Left ventricle myocardium inferior (tissue), 1 donor: ENCODE results near the gene RFPL4AL1. TPM values are rescaled to one million over a fixed set of nuclear protein-coding genes. Genes with fewer than 3 reads are reported as not detected.
"Not testable (repeated sequence)": the region's sequence is repeated elsewhere in the genome, so short reads cannot be mapped to it uniquely, and the experiment has no call there.

Experiments used
- DNase-seq: peaks from one replicate; pipeline ENCODE4 v3.0.0-alpha.2; 2020
- H3K27ac ChIP-seq: fragments of 200-600 bp; replicated peaks from 2 replicates; pipeline ENCODE4 v1.8.0; 2021
- H3K27me3 ChIP-seq: fragments of 200-600 bp; 2 replicates; pipeline ENCODE4 v1.8.0; 2021; ENCODE audit warnings: low read depth
- H3K36me3 ChIP-seq: fragments of 200-600 bp; 2 replicates; pipeline ENCODE4 v1.8.0; 2021
- H3K4me1 ChIP-seq: fragments of 200-600 bp; 2 replicates; pipeline ENCODE4 v1.8.0; 2021
- H3K4me3 ChIP-seq: fragments of 200-600 bp; 2 replicates; pipeline ENCODE4 v1.8.0; 2021; ENCODE audit warnings: mild to moderate bottlenecking, moderate library complexity
- H3K9me3 ChIP-seq: fragments of 200-600 bp; replicated peaks from 2 replicates; pipeline ENCODE4 v1.8.0; 2021
- CTCF ChIP-seq: fragments of 200-600 bp; IDR thresholded peaks from 2 replicates; pipeline ENCODE4 v1.8.0; 2021; ENCODE audit warnings: antibody characterized with exemption, mild to moderate bottlenecking, borderline replicate concordance
- intact Hi-C: fragments of 100-400 bp; cut with micrococcal nuclease; formaldehyde crosslinking; loops from one replicate; pipeline ENCODE4 v1.11.0; 2022
- long read RNA-seq: library from polyadenylated mRNA; unstranded; transcript quantifications from one replicate; pipeline ENCODE4 v2.0.0, GENCODE V29; 2021
- total RNA-seq: library from RNA; stranded (reverse); fragmentation: NEBNext Ultra II Directional; extraction: Animal tissue kit (Norgen Biotek cat#: 25700); gene quantifications from one replicate; pipeline ENCODE4 v1.2.1, GENCODE V29; 2021
- donor health status: DM: no; HTN: yes; CAD: no; lungs with severe emphysema.

The RFPL4AL1 gene
- not detected for total RNA-seq
- long read RNA-seq = 0 reads

DNA sequence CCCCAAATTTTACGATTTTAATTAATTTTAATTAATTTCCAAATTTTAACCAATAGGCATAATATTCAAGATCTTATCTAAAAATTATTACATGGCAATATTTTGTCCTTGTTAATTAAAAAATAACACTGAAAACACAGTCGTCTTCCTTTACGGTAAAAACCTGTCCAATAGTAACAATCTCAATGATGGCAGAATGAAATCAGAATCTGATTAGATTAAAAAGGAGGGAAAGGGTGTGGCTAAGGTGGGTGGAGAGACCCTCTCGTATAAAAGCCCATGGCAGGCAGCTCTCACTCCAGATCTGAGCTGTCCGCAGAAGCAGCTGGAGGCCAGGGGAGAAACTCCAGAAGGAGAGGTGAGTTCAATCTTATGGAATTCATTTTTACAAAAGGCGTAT is at the start of gene RFPL4AL1:
RFPL4AL1 (plus strand) TSS at position 301 of the 400 bp plus-strand sequence. CDS start 2,687 bp downstream, outside the sequence.
- H3K4me3 ChIP-seq, H3K27ac ChIP-seq, H3K9me3 ChIP-seq, DNase-seq, H3K4me1 ChIP-seq, intact Hi-C loops, H3K36me3 ChIP-seq: not testable (repeated sequence)
- H3K27me3 ChIP-seq = peaks cover 19% of the 10 kb centered on the region

DNA sequence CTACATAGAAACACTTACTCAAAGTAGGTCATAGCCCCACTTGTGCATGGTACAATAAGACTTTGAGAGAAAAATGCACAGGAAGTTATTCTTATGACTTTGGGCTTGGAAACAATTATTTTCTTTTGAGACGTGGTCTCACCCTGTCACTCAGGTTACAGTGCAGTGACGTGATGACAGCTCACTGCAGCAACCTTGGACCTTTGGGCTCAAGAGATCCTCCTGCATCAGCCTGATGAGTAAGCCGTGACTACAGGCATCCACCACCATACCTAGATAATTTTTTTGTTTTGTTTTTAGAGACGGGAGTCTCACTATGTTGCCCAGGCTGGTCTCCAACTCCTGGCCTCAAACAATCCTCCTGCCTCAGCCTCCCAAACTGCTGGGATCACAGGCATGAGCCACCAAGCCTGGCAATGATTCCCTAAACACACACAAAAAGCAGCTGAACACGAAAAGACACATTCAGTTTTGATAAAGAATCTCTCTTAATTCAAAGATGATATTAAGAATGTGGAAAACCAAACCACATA is 48.6 kb upstream of the RFPL4AL1 start:
- Histone ChIP-seq H3K27ac (no peak overlapping the region), H3K27me3 (peaks cover 85% of the 10 kb centered on the region), H3K4me3 (no peak overlapping the region), H3K36me3 (no peaks in the 10 kb centered on the region), H3K9me3 (peaks cover 23% of the 10 kb centered on the region), H3K4me1 (no peaks in the 10 kb centered on the region)
- no peak for DNase-seq
- TF ChIP-seq CTCF = no peak
- intact Hi-C loops = no loop called here

DNA sequence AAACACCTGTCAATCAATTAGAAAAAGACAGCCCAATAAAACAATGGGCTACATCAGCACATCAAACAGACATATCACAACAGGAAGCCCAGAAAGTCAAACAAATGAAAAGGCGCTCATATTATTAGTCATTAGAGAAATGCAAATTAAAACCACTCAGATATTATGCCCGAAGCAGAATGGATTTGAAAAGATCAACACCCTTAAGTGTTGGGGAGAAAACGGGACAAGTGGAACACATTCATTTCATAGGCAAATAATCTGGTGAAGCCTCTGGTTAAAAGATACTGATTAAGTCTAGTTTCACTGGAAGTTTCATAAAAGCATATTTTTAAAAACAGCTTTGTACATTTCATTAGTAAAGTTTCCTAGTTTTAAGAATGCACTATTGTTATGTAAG is 48.1 kb upstream of the RFPL4AL1 start:
- no peak for DNase-seq
- peaks cover 85% of the 10 kb centered on the region for H3K27me3 ChIP-seq
- H3K36me3 ChIP-seq = no peaks in the 10 kb centered on the region
- no peak for TF ChIP-seq CTCF
- no peak overlapping the region for H3K4me3 ChIP-seq
- intact Hi-C loops = no loop called here
- peaks cover 23% of the 10 kb centered on the region for H3K9me3 ChIP-seq
- no peaks in the 10 kb centered on the region for H3K4me1 ChIP-seq
- no peak overlapping the region for H3K27ac ChIP-seq

- Histone ChIP-seq H3K27ac (no peak overlapping the region), H3K36me3 (no peaks in the 10 kb centered on the region), H3K9me3 (peaks cover 23% of the 10 kb centered on the region), H3K4me1 (no peaks in the 10 kb centered on the region), H3K4me3 (no peak overlapping the region), H3K27me3 (peaks cover 65% of the 10 kb centered on the region)
- intact Hi-C loops = no loop called here
- no peak for DNase-seq
- TF ChIP-seq CTCF = no peak
These were observed 45.4 kb upstream of the RFPL4AL1 start for GRCh38 chr19:55723491-55723890.

DNA sequence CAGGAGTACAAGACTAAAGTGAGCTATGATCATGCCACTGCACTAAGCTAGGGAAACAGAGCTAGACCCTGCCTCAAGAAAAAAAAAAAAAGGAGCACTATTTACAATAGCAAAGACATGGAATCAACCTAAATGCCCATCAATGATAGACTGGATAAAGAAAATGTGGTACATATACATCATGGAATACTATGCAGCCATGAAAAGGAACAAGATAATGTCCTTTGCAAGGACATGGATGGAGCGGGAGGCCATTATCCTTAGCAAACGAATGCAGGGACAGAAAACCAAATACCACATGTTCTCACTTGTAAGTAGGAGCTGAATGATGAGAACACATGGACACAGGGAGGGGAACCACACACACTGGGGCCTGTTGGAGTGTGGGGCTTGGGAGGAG is 38.5 kb upstream of the RFPL4AL1 start:
- H3K9me3 ChIP-seq, H3K4me3 ChIP-seq, intact Hi-C loops, H3K27ac ChIP-seq, H3K36me3 ChIP-seq, DNase-seq, H3K4me1 ChIP-seq: not testable (repeated sequence)
- H3K27me3 ChIP-seq = peaks cover 27% of the 10 kb centered on the region

DNA sequence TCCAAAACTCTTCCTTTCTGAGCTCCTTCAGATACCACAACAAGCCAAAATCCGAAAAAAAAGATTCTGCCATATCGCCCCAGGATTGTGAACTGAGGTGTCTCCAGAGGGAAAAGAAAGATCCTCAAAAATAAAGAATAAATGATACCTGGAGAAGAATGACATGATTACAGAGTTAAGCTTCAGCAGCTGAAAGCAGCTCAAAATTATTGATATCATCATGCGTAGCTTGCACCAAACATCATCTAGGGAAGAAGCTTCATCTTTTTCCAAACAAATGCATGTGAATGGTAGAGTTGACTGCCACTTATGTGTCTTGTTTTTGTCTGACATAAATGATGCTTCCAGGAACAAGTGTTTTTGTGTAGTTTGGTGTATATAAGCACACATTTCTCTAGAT is 30.6 kb upstream of the RFPL4AL1 start, which contains the start of gene NLRP9:
NLRP9 (minus strand) TSS at position 101 of the 400 bp plus-strand sequence; CDS start at position 73, 28 bp downstream.
- no peak within 1 kb of the TSS for H3K4me3 ChIP-seq
- H3K27ac ChIP-seq = no peak within 1 kb of the TSS
- TF ChIP-seq CTCF = no peak
- intact Hi-C loops = no loop called here
- no peaks in the 10 kb centered on the region for H3K4me1 ChIP-seq
- no peaks in the 10 kb centered on the region for H3K9me3 ChIP-seq
- no peak for DNase-seq
- H3K36me3 ChIP-seq = no peaks in the 10 kb centered on the region
- H3K27me3 ChIP-seq = peaks cover 46% of the 10 kb centered on the region
